HCT116 (cell line): ENCODE measurements around the gene CCNJL. TPM values are rescaled to one million over a fixed set of nuclear protein-coding genes. Genes with fewer than 3 reads are reported as not detected.
A peak's percentile ranks its signal among the peaks of the same experiment; 100 is the strongest.

ENCODE experiments used
- ATAC-seq: fragments of 200-7000 bp; cut with Tn5 transposase; 2 replicates; pipeline ENCODE4 v1.9.1; 2020; ENCODE audit warnings: mild to moderate bottlenecking, moderate library complexity
- BruUV-seq: library from RNA; stranded (reverse); fragments of 400-500 nt; replicated peaks from 2 replicates; lab custom pipeline; 2021; lab: Mats Ljungman, UMichigan
- CTCF ChIA-PET: fragments of 300-600 bp; sonication (Branson Sonifier 250); formaldehyde crosslinking; loops from one replicate; lab custom pipeline; 2021; ENCODE audit warnings: antibody characterized with exemption; lab: Charles Lee
- POLR2A ChIA-PET: fragments of 300-600, 350-600 bp; sonication (Branson Sonifier 250); formaldehyde crosslinking; loops from one replicate; lab custom pipeline; 2021; ENCODE audit warnings: antibody characterized with exemption; lab: Charles Lee
- RAD21 ChIA-PET, 2 experiments: fragments of 300-600 bp; sonication (Branson Sonifier 250); formaldehyde crosslinking; loops; one replicate each; lab custom pipeline; 2023; ENCODE audit warnings: low total read pairs in 2 of 2; ENCODE audit not compliant: uncharacterized antibody in 2 of 2, unreplicated experiment in 2 of 2, low non-redundant PET in 1 of 2; lab: Charles Lee
- DNase-seq: peaks from one replicate; pipeline ENCODE4 v3.0.0-alpha.2; 2010; ENCODE audit warnings: low read depth, low spot score
- H2AFZ ChIP-seq: fragments of 200-600 bp; shearing (Covaris generic), sonication (generic); 2 replicates; pipeline ENCODE4 v1.6.1; 2017; ENCODE audit warnings: low read depth, mixed run types, mixed read lengths, antibody characterized with exemption, low read length; ENCODE audit not compliant: poor library complexity, severe bottlenecking
- H3K27ac ChIP-seq: 2 replicates; pipeline ENCODE4 v1.5.1; 2012; ENCODE audit warnings: low read depth, low read length
- H3K27me3 ChIP-seq: fragments of 200-600 bp; sonication (generic); 2 replicates; pipeline ENCODE4 v1.6.1; 2016; ENCODE audit warnings: mixed run types, low read length, mixed read lengths; ENCODE audit not compliant: insufficient read depth
- H3K36me3 ChIP-seq, 2 experiments: fragments of 200-500 bp in 1 of 2; fragments of 200-600 bp in 1 of 2; sonication (Bioruptor generic) in 1 of 2; sonication (generic) in 1 of 2; 2 replicates each; pipeline versions ENCODE4 v1.5.1 to v1.6.1; 2014 to 2016; ENCODE audit warnings: low read length in 2 of 2, inconsistent platforms in 1 of 2, mixed read lengths in 1 of 2, mixed run types in 1 of 2; ENCODE audit not compliant: insufficient read depth in 2 of 2, control insufficient read depth in 1 of 2
- H3K4me1 ChIP-seq, 2 experiments: fragments of 200-600 bp in 1 of 2; sonication (generic) in 1 of 2; 2 replicates each; pipeline versions ENCODE4 v1.5.1 to v1.6.1; 2012 to 2017; ENCODE audit warnings: low read length in 2 of 2, inconsistent platforms in 1 of 2, mild to moderate bottlenecking in 1 of 2, mixed read lengths in 1 of 2, mixed run types in 1 of 2, moderate library complexity in 1 of 2; ENCODE audit not compliant: insufficient read depth in 2 of 2, control insufficient read depth in 1 of 2
- H3K4me2 ChIP-seq: fragments of 200-600 bp; sonication (generic); 2 replicates; pipeline ENCODE4 v1.6.1; 2017; ENCODE audit warnings: mixed run types, low read length, mixed read lengths
- H3K4me3 ChIP-seq, 2 experiments: fragments of 200-600 bp in 1 of 2; sonication (generic) in 1 of 2; replicated peaks in 1 of 2; 2 replicates each; pipeline ENCODE4 v1.5.1; 2011 to 2016; ENCODE audit warnings: low read length in 2 of 2, control low read depth in 1 of 2, low read depth in 1 of 2, mild to moderate bottlenecking in 1 of 2, mixed read lengths in 1 of 2, mixed run types in 1 of 2
- H3K79me2 ChIP-seq: fragments of 200-600 bp; sonication (generic); 2 replicates; pipeline ENCODE4 v1.6.1; 2017; ENCODE audit warnings: mild to moderate bottlenecking, mixed run types, low read length, moderate library complexity, mixed read lengths; ENCODE audit not compliant: insufficient read depth
- H3K9ac ChIP-seq: fragments of 200-600 bp; sonication (generic); 2 replicates; pipeline ENCODE4 v1.6.1; 2016; ENCODE audit warnings: low read length, mixed read lengths
- H3K9me2 ChIP-seq: fragments of 200-600 bp; sonication (generic), shearing (Covaris generic); 2 replicates; pipeline ENCODE4 v1.6.1; 2017; ENCODE audit warnings: mixed run types, mild to moderate bottlenecking, moderate library complexity; ENCODE audit not compliant: insufficient read depth
- H3K9me3 ChIP-seq, 2 experiments: fragments of 200-500 bp in 1 of 2; fragments of 200-600 bp in 1 of 2; sonication (Bioruptor generic) in 1 of 2; sonication (generic) in 1 of 2; 2 replicates each; pipeline ENCODE4 v1.6.1; 2014 to 2017; ENCODE audit warnings: low read length in 2 of 2, mixed read lengths in 2 of 2, inconsistent platforms in 1 of 2, low read depth in 1 of 2, mild to moderate bottlenecking in 1 of 2, mixed run types in 1 of 2, moderate library complexity in 1 of 2; ENCODE audit not compliant: control insufficient read depth in 1 of 2, insufficient read depth in 1 of 2
- H4K20me1 ChIP-seq: fragments of 200-600 bp; sonication (generic), shearing (Covaris generic); 2 replicates; pipeline ENCODE4 v1.6.1; 2017; ENCODE audit warnings: mixed run types, mild to moderate bottlenecking, moderate library complexity; ENCODE audit not compliant: insufficient read depth
- ATF3 ChIP-seq: IDR thresholded peaks from 2 replicates; pipeline ENCODE4 v1.6.1; 2012
- CBX3 ChIP-seq: IDR thresholded peaks from 2 replicates; pipeline ENCODE4 v1.6.1; 2012; ENCODE audit warnings: low read depth
- CEBPB ChIP-seq: IDR thresholded peaks from 2 replicates; pipeline ENCODE4 v1.6.1; 2012; ENCODE audit warnings: low read depth
- CTCF ChIP-seq, 3 experiments: fragments of 200-600 bp in 1 of 3; sonication (generic) in 1 of 3; IDR thresholded peaks in 2 of 3; conservative IDR thresholded peaks in 1 of 3; 2 replicates each; pipeline ENCODE4 v1.5.1; 2012 to 2017; ENCODE audit warnings: low read depth in 2 of 3, low read length in 2 of 3, antibody characterized with exemption in 1 of 3, borderline replicate concordance in 1 of 3, control low read depth in 1 of 3, mild to moderate bottlenecking in 1 of 3, mixed read lengths in 1 of 3, mixed run types in 1 of 3, moderate library complexity in 1 of 3; ENCODE audit not compliant: insufficient read depth in 1 of 3
- EGR1 ChIP-seq: IDR thresholded peaks from 2 replicates; pipeline ENCODE4 v1.6.1; 2012; ENCODE audit warnings: low read depth
- ELF1 ChIP-seq: IDR thresholded peaks from 2 replicates; pipeline ENCODE4 v1.6.1; 2012; ENCODE audit warnings: low read depth, borderline replicate concordance
- EZH2 ChIP-seq: fragments of 200-600 bp; sonication (generic); IDR thresholded peaks from 2 replicates; pipeline ENCODE4 v1.6.1; 2017; ENCODE audit warnings: antibody characterized with exemption, mixed run types
- MAX ChIP-seq: IDR thresholded peaks from 2 replicates; pipeline ENCODE4 v1.6.1; 2012
- POLR2AphosphoS5 ChIP-seq: IDR thresholded peaks from 2 replicates; pipeline ENCODE4 v1.6.1; 2011; ENCODE audit warnings: mild to moderate bottlenecking, low read depth, low read length, moderate library complexity
- SIN3A ChIP-seq: IDR thresholded peaks from 2 replicates; pipeline ENCODE4 v1.6.1; 2012; ENCODE audit warnings: low read depth
- SP1 ChIP-seq: IDR thresholded peaks from 2 replicates; pipeline ENCODE4 v1.6.1; 2012; ENCODE audit warnings: low read depth
- SRF ChIP-seq: IDR thresholded peaks from 2 replicates; pipeline ENCODE4 v1.6.1; 2012; ENCODE audit warnings: low read depth
- TCF7L2 ChIP-seq: IDR thresholded peaks from 2 replicates; pipeline ENCODE4 v1.7.0; 2011; ENCODE audit warnings: borderline replicate concordance, inconsistent platforms; ENCODE audit not compliant: insufficient read depth, insufficient read length; ENCODE audit errors: extremely low read depth
- YY1 ChIP-seq: IDR thresholded peaks from 2 replicates; pipeline ENCODE4 v1.6.1; 2011; ENCODE audit warnings: low read length, low read depth, moderate library complexity, mild to moderate bottlenecking; ENCODE audit not compliant: insufficient replicate concordance; ENCODE audit errors: extremely low read depth
- ZFX ChIP-seq: fragments of 450-650 bp; IDR thresholded peaks from 2 replicates; pipeline ENCODE4 v1.6.1; 2017
- ZNF274 ChIP-seq: fragments of 200-500 bp; sonication (Bioruptor generic); IDR thresholded peaks from 2 replicates; pipeline ENCODE4 v1.6.1; 2014; ENCODE audit warnings: mild to moderate bottlenecking, low read depth, low read length, inconsistent platforms
- intact Hi-C: fragments of 100-400 bp; cut with micrococcal nuclease; formaldehyde crosslinking; loops from 2 replicates; pipeline ENCODE4 v1.10.0; 2022
- total RNA-seq: library from RNA; stranded (reverse); gene quantifications from one replicate; pipeline ENCODE4 v1.2.1, GENCODE V29; 2021; ENCODE audit not compliant: unreplicated experiment

The CCNJL gene
- total RNA-seq, 1 experiment from 2014 or later, result 2.9 TPM

- Histone ChIP-seq H3K4me3 (no peak overlapping the region), H2AFZ (no peak overlapping the region), H3K4me2 (no peak overlapping the region), H3K27ac (no peak overlapping the region), H3K9ac (no peak overlapping the region), H3K9me3 (no peaks in the 10 kb centered on the region), H3K4me1 (no peaks in the 10 kb centered on the region), H4K20me1 (no peaks in the 10 kb centered on the region), H3K27me3 (no peaks in the 10 kb centered on the region), H3K9me2 (no peaks in the 10 kb centered on the region), H3K36me3 (no peaks in the 10 kb centered on the region), H3K79me2 (no peaks in the 10 kb centered on the region)
- ATAC-seq, result peak; percentile 47; the same call in 1 of the 2 replicates
- RAD21 ChIA-PET, result no interaction called here
- TF ChIP-seq POLR2AphosphoS5, result no peak
- TF ChIP-seq CTCF (IDR thresholded peaks at IDR 0.05 in 2 of 3, conservative IDR thresholded peaks at IDR 0.05 in 1 of 3; ENCODE audit: borderline replicate concordance in 1 of 3, insufficient read depth in 1 of 3, low read depth in 2 of 3, low read length in 2 of 3), result no peak
- no peak for TF ChIP-seq ATF3
- no peak for TF ChIP-seq YY1
- TF ChIP-seq ZFX, result no peak
- POLR2A ChIA-PET, result no interaction called here
- CTCF ChIA-PET, result no interaction called here
- intact Hi-C loops, result no loop called here
- DNase-seq, result no peak
- no TSS peak for BruUV-seq
Observed at GRCh38 chr5:160353379-160353778, 41.0 kb upstream of the CCNJL start.

GRCh38 chr5:160352308-160352707 is 39.9 kb upstream of the CCNJL start:
- Histone ChIP-seq H4K20me1 (no peaks in the 10 kb centered on the region), H3K27me3 (no peaks in the 10 kb centered on the region), H2AFZ (no peak overlapping the region), H3K4me2 (no peak overlapping the region), H3K4me3 (no peak overlapping the region), H3K36me3 (no peaks in the 10 kb centered on the region), H3K9me2 (no peaks in the 10 kb centered on the region), H3K27ac (no peak overlapping the region), H3K79me2 (no peaks in the 10 kb centered on the region), H3K9ac (no peak overlapping the region), H3K9me3 (no peaks in the 10 kb centered on the region), H3K4me1 (no peaks in the 10 kb centered on the region)
- intact Hi-C loops, result no loop called here
- ChIA-PET RAD21 (no interaction called here), POLR2A (no interaction called here), CTCF (no interaction called here)
- no peak for ATAC-seq
- BruUV-seq, result no TSS peak
- no peak for DNase-seq
- TF ChIP-seq ZNF274 (no peak), SIN3A (no peak), SRF (no peak), ZFX (no peak), CEBPB (no peak), EGR1 (no peak), EZH2 (no peak), MAX (no peak), ATF3 (no peak), POLR2AphosphoS5 (no peak), CBX3 (no peak), SP1 (no peak), TCF7L2 (no peak), YY1 (no peak), CTCF (IDR thresholded peaks at IDR 0.05 in 2 of 3, conservative IDR thresholded peaks at IDR 0.05 in 1 of 3; ENCODE audit: borderline replicate concordance in 1 of 3, insufficient read depth in 1 of 3, low read depth in 2 of 3, low read length in 2 of 3) (no peak), ELF1 (no peak)
